Measurements from ENCODE around the gene LYST. TPM values are rescaled to one million over a fixed set of nuclear protein-coding genes. Genes with fewer than 3 reads are reported as not detected.

LYST gene
- total and polyA plus RNA-seq, 10 donors: 9.0 to 169 (median 98.1) TPM

DNA sequence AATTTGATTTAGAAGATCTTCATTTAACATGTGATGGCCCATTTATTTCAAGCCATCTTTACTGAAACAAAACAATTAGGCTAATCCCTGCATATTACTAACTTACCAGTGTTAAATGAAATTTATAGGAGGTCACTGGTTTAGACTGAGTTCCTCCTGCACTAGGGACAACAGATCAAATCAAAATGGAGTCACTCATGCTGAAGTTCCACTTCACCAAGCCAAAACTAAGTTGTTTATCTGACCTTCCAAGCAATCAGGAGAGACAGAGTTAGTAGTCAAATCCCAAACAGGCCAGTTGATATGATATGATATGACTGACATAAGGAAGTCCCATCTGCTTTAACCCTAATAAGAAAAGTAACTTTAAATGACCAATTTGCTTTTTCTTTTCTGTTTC is 4.8 kb downstream of the LYST start:
- intact Hi-C loops (cut with DNase I; ENCODE audit: low total_unique reads): no loop called here
- Histone ChIP-seq H3K9me3 (no peaks in the 10 kb centered on the region), H3K4me3 (no peak overlapping the region), H3K27me3 (replicated peaks in 1 of 7) (no peaks in the 10 kb centered on the region), H3K36me3 (no peaks in the 10 kb centered on the region), H3K27ac (peak overlapping the region in 2 of 8 donors; percentile 98 to 99), H3K4me1 (peaks cover 10 to 92% (median 64%) of the 10 kb centered on the region in 6 donors)
- no peak for TF ChIP-seq POLR2A (IDR thresholded peaks at IDR 0.05)
- no peak for TF ChIP-seq CTCF (IDR thresholded peaks at IDR 0.05 in 8 of 11, conservative IDR thresholded peaks at IDR 0.05 in 3 of 11)
- TF ChIP-seq POLR2AphosphoS5 (IDR thresholded peaks at IDR 0.05): no peak
- no peak for DNase-seq

- no peak for DNase-seq
- no peaks in the 10 kb centered on the region for H3K9me3 ChIP-seq
- H3K27ac ChIP-seq: peak overlapping the region in 1 of 8 donors; percentile 49
- intact Hi-C loops (cut with DNase I; ENCODE audit: low total_unique reads): no loop called here
- H3K4me3 ChIP-seq: no peak overlapping the region
- 74 to 88% (median 76%) methylated on average over 1 of the region's 1 CpG for WGBS, 5 donors
- no peaks in the 10 kb centered on the region for H3K36me3 ChIP-seq
- peaks cover 10 to 100% (median 72%) of the 10 kb centered on the region in 6 donors for H3K4me1 ChIP-seq
- H3K27me3 ChIP-seq (replicated peaks in 1 of 7): no peaks in the 10 kb centered on the region
- TF ChIP-seq POLR2A (IDR thresholded peaks at IDR 0.05) (no peak), POLR2AphosphoS5 (IDR thresholded peaks at IDR 0.05) (no peak), CTCF (IDR thresholded peaks at IDR 0.05 in 8 of 11, conservative IDR thresholded peaks at IDR 0.05 in 3 of 11) (no peak)
These were observed 5.9 kb downstream of the LYST start for GRCh38 chr1:235860829-235861228.

DNA sequence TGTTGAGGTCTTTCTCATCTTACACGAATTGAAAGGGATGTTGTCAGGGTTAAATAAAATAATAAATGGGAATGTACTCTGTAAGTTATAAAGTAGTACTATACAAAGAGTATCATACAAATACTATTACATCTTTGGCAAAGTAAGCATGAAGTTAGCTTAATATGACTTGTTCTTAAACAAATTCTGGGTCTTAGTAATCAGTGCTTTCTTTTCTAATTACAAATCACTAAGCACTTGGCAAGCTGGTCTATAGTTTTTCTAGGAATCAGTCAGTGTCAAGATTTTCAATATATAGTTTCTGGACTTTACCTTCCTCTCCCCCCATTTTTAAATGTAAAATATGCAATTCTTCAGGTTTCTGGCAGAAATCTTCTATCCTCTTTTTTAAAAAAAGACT is 6.9 kb downstream of the LYST start:
- 55 to 77% (median 63%) methylated on average over 1 of the region's 1 CpG for WGBS, 5 donors
- TF ChIP-seq POLR2A (IDR thresholded peaks at IDR 0.05) (no peak), POLR2AphosphoS5 (IDR thresholded peaks at IDR 0.05) (no peak), CTCF (IDR thresholded peaks at IDR 0.05 in 8 of 11, conservative IDR thresholded peaks at IDR 0.05 in 3 of 11) (no peak)
- H3K9me3 ChIP-seq: no peaks in the 10 kb centered on the region
- no peaks in the 10 kb centered on the region for H3K36me3 ChIP-seq
- H3K27me3 ChIP-seq (replicated peaks in 1 of 7): no peaks in the 10 kb centered on the region
- peak overlapping the region in 3 of 8 donors; percentile 25 to 49 (median 28) for H3K27ac ChIP-seq
- H3K4me1 ChIP-seq: peaks cover 2 to 100% (median 69%) of the 10 kb centered on the region in 6 donors
- no peak overlapping the region for H3K4me3 ChIP-seq
- no peak for DNase-seq
- intact Hi-C loops (cut with DNase I; ENCODE audit: low total_unique reads): no loop called here

DNA sequence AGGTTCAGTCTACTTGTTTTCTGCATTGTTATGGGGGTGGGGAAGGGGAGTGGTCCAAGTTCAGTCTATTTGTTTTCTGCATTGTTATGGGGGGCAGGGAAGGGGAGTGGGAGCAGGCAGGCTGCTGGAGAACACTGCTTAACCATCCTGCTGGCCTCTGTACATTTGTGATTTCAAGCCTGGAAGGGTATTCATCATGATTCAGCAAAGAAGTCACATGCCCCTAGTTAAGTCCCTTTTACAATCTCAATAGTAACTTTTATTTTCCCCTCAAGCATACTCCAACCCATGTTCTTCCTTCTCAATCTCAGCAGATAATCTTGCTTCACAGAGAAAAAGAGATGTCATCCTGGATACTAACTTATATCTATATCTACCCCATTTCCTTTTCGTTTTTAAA is 7.9 kb downstream of the LYST start:
- TF ChIP-seq POLR2AphosphoS5 (IDR thresholded peaks at IDR 0.05): no peak
- no peak for TF ChIP-seq CTCF (IDR thresholded peaks at IDR 0.05 in 8 of 11, conservative IDR thresholded peaks at IDR 0.05 in 3 of 11)
- no peak for TF ChIP-seq POLR2A (IDR thresholded peaks at IDR 0.05)
- intact Hi-C loops (cut with DNase I; ENCODE audit: low total_unique reads): no loop called here
- no peak overlapping the region for H3K4me3 ChIP-seq
- peak overlapping the region in 5 of 8 donors; percentile 2 to 54 (median 41) for H3K27ac ChIP-seq
- 38 to 55% (median 40%) methylated on average over 1 of the region's 1 CpG for WGBS, 5 donors
- H3K27me3 ChIP-seq (replicated peaks in 1 of 7): no peaks in the 10 kb centered on the region
- H3K4me1 ChIP-seq: peaks cover 0 to 100% (median 69%) of the 10 kb centered on the region in 6 donors
- no peaks in the 10 kb centered on the region for H3K36me3 ChIP-seq
- no peaks in the 10 kb centered on the region for H3K9me3 ChIP-seq
- no peak for DNase-seq

All from spleen (tissue), 11 donors.